HEK293T (cell line): Measurements from ENCODE around the gene FHIT.

Source experiments
- ARNT ChIP-seq: fragments of 450-650 bp; IDR thresholded peaks from 2 replicates; pipeline ENCODE4 v1.6.1; 2017; ENCODE audit warnings: mild to moderate bottlenecking
- CTBP1 ChIP-seq: fragments of 450-650 bp; IDR thresholded peaks from 2 replicates; pipeline ENCODE4 v1.6.1; 2016; ENCODE audit warnings: borderline replicate concordance
- ELF4 ChIP-seq: fragments of 450-650 bp; IDR thresholded peaks from 2 replicates; pipeline ENCODE4 v1.6.1; 2017; ENCODE audit warnings: antibody characterized with exemption
- FOXA1 ChIP-seq: fragments of 450-650 bp; IDR thresholded peaks from 2 replicates; pipeline ENCODE4 v1.6.1; 2016; ENCODE audit warnings: mild to moderate bottlenecking
- HDGF ChIP-seq: fragments of 450-650 bp; IDR thresholded peaks from 2 replicates; pipeline ENCODE4 v1.6.1; 2017; ENCODE audit warnings: antibody characterized with exemption, borderline replicate concordance
- L3MBTL2 ChIP-seq: fragments of 450-650 bp; conservative IDR thresholded peaks from 2 replicates; pipeline ENCODE4 v1.6.1; 2016; ENCODE audit warnings: mild to moderate bottlenecking
- SP1 ChIP-seq: fragments of 450-650 bp; IDR thresholded peaks from 2 replicates; pipeline ENCODE4 v1.6.1; 2017
- TF ChIP-seq, protein P1 (sequence below): fragments of 450-650 bp; IDR thresholded peaks from 2 replicates; pipeline ENCODE4 v1.6.1; 2016

DNA sequence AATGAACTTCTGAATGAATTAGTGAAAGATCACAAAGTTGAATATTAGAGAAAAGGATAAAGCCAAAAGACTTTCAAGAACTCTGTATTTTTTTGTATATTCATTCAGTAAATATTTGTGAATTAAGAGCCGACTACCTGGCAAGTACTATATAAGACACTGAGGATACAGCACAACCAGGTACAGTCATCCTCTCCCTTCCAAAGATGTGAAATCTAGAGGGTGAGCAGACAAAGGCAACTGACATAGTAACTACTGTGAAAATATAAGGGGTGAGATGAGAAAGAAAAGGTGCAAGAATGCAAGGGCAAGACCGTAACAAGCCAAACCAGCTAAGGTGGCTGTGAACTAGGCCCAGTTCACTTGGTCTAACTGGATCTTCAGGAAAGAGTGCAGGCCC, 1226.9 kb downstream of the FHIT start:
- TF ChIP-seq L3MBTL2, result no peak
- TF ChIP-seq ELF4, result no peak
- no peak for TF ChIP-seq HDGF
- TF ChIP-seq CTBP1, result no peak
- TF ChIP-seq SP1, result no peak
- TF ChIP-seq, protein P1, sequence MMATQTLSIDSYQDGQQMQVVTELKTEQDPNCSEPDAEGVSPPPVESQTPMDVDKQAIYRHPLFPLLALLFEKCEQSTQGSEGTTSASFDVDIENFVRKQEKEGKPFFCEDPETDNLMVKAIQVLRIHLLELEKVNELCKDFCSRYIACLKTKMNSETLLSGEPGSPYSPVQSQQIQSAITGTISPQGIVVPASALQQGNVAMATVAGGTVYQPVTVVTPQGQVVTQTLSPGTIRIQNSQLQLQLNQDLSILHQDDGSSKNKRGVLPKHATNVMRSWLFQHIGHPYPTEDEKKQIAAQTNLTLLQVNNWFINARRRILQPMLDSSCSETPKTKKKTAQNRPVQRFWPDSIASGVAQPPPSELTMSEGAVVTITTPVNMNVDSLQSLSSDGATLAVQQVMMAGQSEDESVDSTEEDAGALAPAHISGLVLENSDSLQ, result no peak
- TF ChIP-seq FOXA1, result no peak
- no peak for TF ChIP-seq ARNT
